Endodermal cell (in vitro differentiated cells): Measurements from ENCODE around the gene GABRA4. TPM values are rescaled to one million over a fixed set of nuclear protein-coding genes. Genes with fewer than 3 reads are reported as not detected.

Experiments used
- DNase-seq: peaks from one replicate; pipeline ENCODE4 v3.0.0-alpha.2; 2017
- H3K27ac ChIP-seq: 2 replicates; pipeline ENCODE4 v1.5.1; 2013; ENCODE audit warnings: mild to moderate bottlenecking, low read depth, low read length, moderate library complexity
- H3K27me3 ChIP-seq: 2 replicates; pipeline ENCODE4 v1.6.1; 2013; ENCODE audit warnings: mild to moderate bottlenecking, low read length, moderate library complexity; ENCODE audit not compliant: insufficient read depth, control insufficient read depth, poor library complexity, severe bottlenecking
- H3K36me3 ChIP-seq: 2 replicates; pipeline ENCODE4 v1.7.0; 2013; ENCODE audit warnings: mild to moderate bottlenecking, low read length, moderate library complexity; ENCODE audit not compliant: control insufficient read depth, insufficient read depth
- H3K4me1 ChIP-seq: one replicate; pipeline ENCODE4 v1.7.0; 2013; ENCODE audit warnings: low read length; ENCODE audit not compliant: control insufficient read depth, insufficient read depth
- H3K4me3 ChIP-seq: 2 replicates; pipeline ENCODE4 v1.5.1; 2013; ENCODE audit warnings: mild to moderate bottlenecking, low read length, moderate library complexity
- H3K9ac ChIP-seq: 2 replicates; pipeline ENCODE4 v1.6.1; 2013; ENCODE audit warnings: mild to moderate bottlenecking, low read length, moderate library complexity; ENCODE audit not compliant: poor library complexity, severe bottlenecking; ENCODE audit errors: extremely low read depth
- H3K9me3 ChIP-seq: 2 replicates; pipeline ENCODE4 v1.6.1; 2013; ENCODE audit warnings: mild to moderate bottlenecking, low read length, moderate library complexity; ENCODE audit not compliant: control insufficient read depth
- H3K27ac Mint-ChIP-seq: 2 replicates; pipeline ENCODE4 v1.8.0; 2020; ENCODE audit warnings: mixed read lengths
- H3K27me3 Mint-ChIP-seq: 2 replicates; pipeline ENCODE4 v1.8.0; 2021; ENCODE audit warnings: mild to moderate bottlenecking, mixed read lengths; ENCODE audit not compliant: insufficient read depth
- H3K36me3 Mint-ChIP-seq: 2 replicates; pipeline ENCODE4 v1.8.0; 2020; ENCODE audit warnings: low read depth, mixed read lengths
- H3K4me1 Mint-ChIP-seq: 2 replicates; pipeline ENCODE4 v1.8.0; 2020; ENCODE audit warnings: mixed read lengths
- H3K4me3 Mint-ChIP-seq: 2 replicates; pipeline ENCODE4 v1.8.0; 2020; ENCODE audit warnings: mild to moderate bottlenecking, moderate library complexity, mixed read lengths
- H3K9me3 Mint-ChIP-seq: 2 replicates; pipeline ENCODE4 v1.8.0; 2020; ENCODE audit warnings: mild to moderate bottlenecking, mixed read lengths
- WGBS, 2 experiments: methylation state at CpG; one replicate each; pipeline versions ENCODE4 v1.1.5 to v1.1.7; 2013; ENCODE audit warnings: missing lambda C conversion rate in 2 of 2, mixed read lengths in 1 of 2; ENCODE audit not compliant: insufficient coverage in 1 of 2, insufficient read length in 1 of 2; 5-methylcytosine and 5-hydroxymethylcytosine counted together
- total RNA-seq, 2 donors: library from RNA; stranded (reverse); fragmentation: NEBNext Ultra II Directional in 1 of 2; extraction: Animal tissue kit (Norgen Biotek cat#: 25700) in 1 of 2; gene quantifications; 2 replicates in 1 of 2; 3 replicates in 1 of 2; pipeline ENCODE4 v1.2.1, GENCODE V29; 2021
- TF ChIP-seq, protein P1 (sequence below): fragments of 200-600 bp; sonication (generic); conservative IDR thresholded peaks from 2 replicates; pipeline ENCODE4 v1.5.0; 2021; ENCODE audit warnings: antibody characterized with exemption, mild to moderate bottlenecking

GABRA4 gene
- total RNA-seq, 2 donors from 2014 or later = 0.37 TPM; not detected in 1

DNA sequence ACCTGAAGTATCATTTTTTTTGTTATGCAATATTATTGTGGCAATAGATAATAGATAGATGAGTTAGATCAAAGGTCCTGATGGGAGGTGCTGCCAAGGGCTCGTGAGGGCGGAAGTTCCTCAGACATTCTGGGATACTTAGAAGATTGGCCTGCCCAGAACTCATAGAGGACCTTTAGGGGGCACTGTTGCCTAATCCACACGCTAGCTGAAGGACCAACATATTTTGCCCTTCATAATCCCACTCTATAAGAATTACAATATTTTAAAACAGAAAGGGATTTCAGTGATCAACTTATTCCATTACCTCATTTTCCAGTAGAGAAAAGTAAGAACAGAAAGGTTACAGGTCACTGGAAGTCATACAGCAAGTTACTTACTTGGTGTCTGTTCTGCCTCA is 61.4 kb downstream of the GABRA4 start:
- H3K27me3 ChIP-seq = no peaks in the 10 kb centered on the region
- H3K9me3 Mint-ChIP-seq = no peaks in the 10 kb centered on the region
- H3K36me3 Mint-ChIP-seq = no peaks in the 10 kb centered on the region
- no peaks in the 10 kb centered on the region for H3K36me3 ChIP-seq
- H3K9ac ChIP-seq = no peak overlapping the region
- no peak overlapping the region for H3K27ac ChIP-seq
- TF ChIP-seq, protein P1, sequence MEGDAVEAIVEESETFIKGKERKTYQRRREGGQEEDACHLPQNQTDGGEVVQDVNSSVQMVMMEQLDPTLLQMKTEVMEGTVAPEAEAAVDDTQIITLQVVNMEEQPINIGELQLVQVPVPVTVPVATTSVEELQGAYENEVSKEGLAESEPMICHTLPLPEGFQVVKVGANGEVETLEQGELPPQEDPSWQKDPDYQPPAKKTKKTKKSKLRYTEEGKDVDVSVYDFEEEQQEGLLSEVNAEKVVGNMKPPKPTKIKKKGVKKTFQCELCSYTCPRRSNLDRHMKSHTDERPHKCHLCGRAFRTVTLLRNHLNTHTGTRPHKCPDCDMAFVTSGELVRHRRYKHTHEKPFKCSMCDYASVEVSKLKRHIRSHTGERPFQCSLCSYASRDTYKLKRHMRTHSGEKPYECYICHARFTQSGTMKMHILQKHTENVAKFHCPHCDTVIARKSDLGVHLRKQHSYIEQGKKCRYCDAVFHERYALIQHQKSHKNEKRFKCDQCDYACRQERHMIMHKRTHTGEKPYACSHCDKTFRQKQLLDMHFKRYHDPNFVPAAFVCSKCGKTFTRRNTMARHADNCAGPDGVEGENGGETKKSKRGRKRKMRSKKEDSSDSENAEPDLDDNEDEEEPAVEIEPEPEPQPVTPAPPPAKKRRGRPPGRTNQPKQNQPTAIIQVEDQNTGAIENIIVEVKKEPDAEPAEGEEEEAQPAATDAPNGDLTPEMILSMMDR = peak; percentile 90
- H3K4me3 ChIP-seq = no peak overlapping the region
- peak; percentile 81 for DNase-seq
- H3K4me3 Mint-ChIP-seq = no peak overlapping the region
- no peaks in the 10 kb centered on the region for H3K27me3 Mint-ChIP-seq
- WGBS, 2 experiments = 32% methylated on average over 3 of the region's 3 CpGs; no CpG with 5 or more reads in 1 of the 2 experiments
- peaks cover 3% of the 10 kb centered on the region for H3K4me1 Mint-ChIP-seq
- no peaks in the 10 kb centered on the region for H3K9me3 ChIP-seq
- H3K27ac Mint-ChIP-seq = no peak overlapping the region
- H3K4me1 ChIP-seq = no peaks in the 10 kb centered on the region

DNA sequence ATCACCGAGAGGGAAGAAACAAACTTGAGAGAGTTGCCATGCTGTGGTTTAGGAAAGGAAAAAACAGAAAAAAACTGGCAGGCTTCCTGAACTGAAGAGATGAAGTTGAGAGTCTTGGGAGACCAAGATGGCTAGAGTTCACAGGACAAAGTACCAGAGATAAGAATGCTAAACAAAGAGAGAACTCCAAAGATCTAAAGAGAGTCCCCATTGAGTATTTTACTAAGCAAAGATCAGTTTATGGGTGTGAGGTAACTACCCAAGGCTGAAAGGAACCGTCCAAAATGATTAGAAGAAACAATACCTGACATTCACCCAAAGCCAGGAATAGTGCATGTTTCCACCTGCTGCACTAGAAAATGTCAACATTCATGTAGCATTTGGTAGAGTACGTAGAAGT is 62.5 kb downstream of the GABRA4 start:
- Histone ChIP-seq H3K36me3 (no peaks in the 10 kb centered on the region), H3K4me3 (no peak overlapping the region), H3K27ac (no peak overlapping the region), H3K9ac (no peak overlapping the region), H3K9me3 (no peaks in the 10 kb centered on the region), H3K27me3 (no peaks in the 10 kb centered on the region), H3K4me1 (no peaks in the 10 kb centered on the region)
- no peak overlapping the region for H3K4me3 Mint-ChIP-seq
- no peak for DNase-seq
- no peaks in the 10 kb centered on the region for H3K9me3 Mint-ChIP-seq
- no peaks in the 10 kb centered on the region for H3K36me3 Mint-ChIP-seq
- no peak overlapping the region for H3K27ac Mint-ChIP-seq
- H3K27me3 Mint-ChIP-seq = no peaks in the 10 kb centered on the region
- H3K4me1 Mint-ChIP-seq = peaks cover 3% of the 10 kb centered on the region
- WGBS, 2 experiments = 80 to 88% methylated on average over 3 of the region's 3 CpGs
- TF ChIP-seq, protein P1 = no peak

DNA sequence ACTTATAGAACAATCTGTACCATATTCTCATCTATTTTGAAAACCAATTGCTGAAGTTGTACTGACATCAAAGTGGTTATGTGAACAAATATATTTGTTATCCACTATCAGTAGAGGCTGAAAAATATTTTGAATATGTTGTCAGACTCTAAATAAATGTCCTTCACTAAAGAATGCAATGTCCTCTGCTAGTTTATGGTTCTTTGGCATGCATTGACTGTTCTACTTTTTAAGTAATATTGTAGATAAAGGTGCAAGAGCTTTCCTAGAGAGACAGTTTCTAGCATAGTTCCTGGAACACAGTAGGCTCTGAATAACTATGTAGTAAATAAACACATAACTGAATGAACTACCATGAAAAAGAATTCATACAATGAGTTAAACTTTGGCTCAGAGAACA is 66.2 kb downstream of the GABRA4 start:
- Mint-ChIP-seq H3K4me1 (peaks cover 3% of the 10 kb centered on the region), H3K36me3 (no peaks in the 10 kb centered on the region), H3K27ac (no peak overlapping the region), H3K27me3 (no peaks in the 10 kb centered on the region), H3K4me3 (no peak overlapping the region), H3K9me3 (no peaks in the 10 kb centered on the region)
- H3K27ac ChIP-seq = no peak overlapping the region
- no peak overlapping the region for H3K4me3 ChIP-seq
- no peaks in the 10 kb centered on the region for H3K36me3 ChIP-seq
- H3K4me1 ChIP-seq = no peaks in the 10 kb centered on the region
- TF ChIP-seq, protein P1 = no peak
- no peaks in the 10 kb centered on the region for H3K9me3 ChIP-seq
- no peak for DNase-seq
- no peaks in the 10 kb centered on the region for H3K27me3 ChIP-seq
- H3K9ac ChIP-seq = no peak overlapping the region
